Uterus (tissue), 2 donors: ENCODE results near the gene MLLT10.

Source experiments
- CTCF ChIP-seq, 4 experiments: fragments of 200-600 bp in 2 of 4; fragments of 450-650 bp in 2 of 4; sonication (generic) in 2 of 4; IDR thresholded peaks; one replicate each; pipeline ENCODE4 v1.5.1; 2016 to 2019; ENCODE audit warnings: antibody characterized with exemption in 4 of 4, mild to moderate bottlenecking in 2 of 4, moderate library complexity in 1 of 4
- POLR2A ChIP-seq, 2 donors: fragments of 450-650 bp; IDR thresholded peaks; one replicate each; pipeline ENCODE4 v1.6.1; 2016; ENCODE audit warnings: antibody characterized with exemption in 2 of 2, mild to moderate bottlenecking in 1 of 2, moderate library complexity in 1 of 2

- TF ChIP-seq CTCF (IDR thresholded peaks at IDR 0.05) = peak in 1 of 4 experiments; percentile 18
- TF ChIP-seq POLR2A (IDR thresholded peaks at IDR 0.05) = peak in 1 of 2 donors; percentile 19
Observed at GRCh38 chr10:21525367-21526187, 8.5 kb upstream of the MLLT10 start, which contains the start of gene SKIDA1.
